NT2/D1 (cell line): ENCODE data around the gene PRAME.

ENCODE experiments used
- SUZ12 ChIP-seq: IDR thresholded peaks from 2 replicates; pipeline ENCODE4 v1.6.1; 2011; ENCODE audit not compliant: insufficient read length, insufficient read depth; ENCODE audit errors: extremely low read depth
- YY1 ChIP-seq: IDR thresholded peaks from 2 replicates; pipeline ENCODE4 v1.6.1; 2011; ENCODE audit not compliant: insufficient read length, insufficient read depth
- ZNF274 ChIP-seq: IDR thresholded peaks from 2 replicates; pipeline ENCODE4 v1.6.1; 2011; ENCODE audit warnings: mild to moderate bottlenecking, low read depth, low read length

GRCh38 chr22:22584722-22585121, 25.7 kb upstream of the PRAME start:
- TF ChIP-seq ZNF274 (no peak), YY1 (no peak), SUZ12 (no peak)
